Esophagus squamous epithelium (tissue), 4 donors: ENCODE data around the gene MYO9B.
"Not testable (repeated sequence)": the region's sequence is repeated elsewhere in the genome, so short reads cannot be mapped to it uniquely, and the experiment has no call there.

Experiments
- POLR2A ChIP-seq, 4 donors: fragments of 450-650 bp; IDR thresholded peaks; one replicate each; pipeline ENCODE4 v1.6.1; 2017; ENCODE audit warnings: antibody characterized with exemption in 4 of 4, mild to moderate bottlenecking in 4 of 4, moderate library complexity in 3 of 4
- TF ChIP-seq, protein P1 (sequence below), 6 experiments: fragments of 450-650 bp in 4 of 6; fragments of 200-600 bp in 2 of 6; sonication (generic) in 2 of 6; IDR thresholded peaks; one replicate each; pipeline ENCODE4 v1.5.1; 2016 to 2019; ENCODE audit warnings: antibody characterized with exemption in 6 of 6, mild to moderate bottlenecking in 4 of 6, moderate library complexity in 4 of 6

DNA sequence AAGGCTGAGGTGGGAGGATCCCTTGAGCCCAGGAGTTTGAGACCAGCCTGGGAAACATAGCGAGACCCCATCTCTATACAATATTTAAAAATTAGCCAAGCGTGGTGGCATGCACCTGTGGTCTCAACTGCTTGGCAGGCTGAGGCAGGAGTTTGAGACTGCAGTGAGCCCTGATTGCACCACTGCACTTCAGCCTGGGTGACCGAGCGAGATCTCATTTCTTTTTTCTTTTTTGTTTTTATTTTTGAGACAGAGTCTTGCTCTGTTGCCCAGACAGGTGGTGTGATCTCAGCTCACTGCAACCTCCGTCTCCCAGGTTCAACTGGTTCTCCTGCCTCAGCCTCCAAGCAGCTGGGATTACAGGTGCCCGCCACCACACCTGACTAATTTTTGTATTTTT lies 116.2 kb downstream of the MYO9B start:
- TF ChIP-seq, protein P1, sequence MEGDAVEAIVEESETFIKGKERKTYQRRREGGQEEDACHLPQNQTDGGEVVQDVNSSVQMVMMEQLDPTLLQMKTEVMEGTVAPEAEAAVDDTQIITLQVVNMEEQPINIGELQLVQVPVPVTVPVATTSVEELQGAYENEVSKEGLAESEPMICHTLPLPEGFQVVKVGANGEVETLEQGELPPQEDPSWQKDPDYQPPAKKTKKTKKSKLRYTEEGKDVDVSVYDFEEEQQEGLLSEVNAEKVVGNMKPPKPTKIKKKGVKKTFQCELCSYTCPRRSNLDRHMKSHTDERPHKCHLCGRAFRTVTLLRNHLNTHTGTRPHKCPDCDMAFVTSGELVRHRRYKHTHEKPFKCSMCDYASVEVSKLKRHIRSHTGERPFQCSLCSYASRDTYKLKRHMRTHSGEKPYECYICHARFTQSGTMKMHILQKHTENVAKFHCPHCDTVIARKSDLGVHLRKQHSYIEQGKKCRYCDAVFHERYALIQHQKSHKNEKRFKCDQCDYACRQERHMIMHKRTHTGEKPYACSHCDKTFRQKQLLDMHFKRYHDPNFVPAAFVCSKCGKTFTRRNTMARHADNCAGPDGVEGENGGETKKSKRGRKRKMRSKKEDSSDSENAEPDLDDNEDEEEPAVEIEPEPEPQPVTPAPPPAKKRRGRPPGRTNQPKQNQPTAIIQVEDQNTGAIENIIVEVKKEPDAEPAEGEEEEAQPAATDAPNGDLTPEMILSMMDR (IDR thresholded peaks at IDR 0.05), result not testable (repeated sequence)
- not testable (repeated sequence) for TF ChIP-seq POLR2A (IDR thresholded peaks at IDR 0.05)
